ENCODE data around the gene GPR107.
"Not testable (repeated sequence)": the region's sequence is repeated elsewhere in the genome, so short reads cannot be mapped to it uniquely, and the experiment has no call there.

Gene GPR107

GRCh38 chr9:130053504-130054324 is at the start of gene GPR107:
Gene GPR107 (plus strand): TSS chr9:130053906. CDS start chr9:130053933, 27 bp downstream.
- DNase-seq: peak; percentile 88 to 90

- DNase-seq: peak in 1 of 2 experiments; percentile 9
These were observed 49.7 kb upstream of the GPR107 start for GRCh38 chr9:130003943-130004552.

GRCh38 chr9:130006952-130007351 is 46.8 kb upstream of the GPR107 start:
- DNase-seq: peak in 1 of 2 experiments; percentile 9

GRCh38 chr9:130008538-130008937 is 45.2 kb upstream of the GPR107 start:
- DNase-seq: peak in 1 of 2 experiments; percentile 20

- DNase-seq: peak; percentile 15 to 18
These were observed 44.2 kb upstream of the GPR107 start for GRCh38 chr9:130009546-130009945.

- peak; percentile 44 to 54 for DNase-seq
These were observed 43.3 kb upstream of the GPR107 start for GRCh38 chr9:130010151-130010988.

GRCh38 chr9:130013326-130013725 is 40.4 kb upstream of the GPR107 start:
- peak in 1 of 2 experiments; percentile 11 for DNase-seq

GRCh38 chr9:130015353-130016019 is 38.2 kb upstream of the GPR107 start:
- DNase-seq: no peak

GRCh38 chr9:130017076-130017475 is 36.6 kb upstream of the GPR107 start:
- DNase-seq: no peak

GRCh38 chr9:130017510-130017909 is 36.2 kb upstream of the GPR107 start:
- peak in 1 of 2 experiments; percentile 22 for DNase-seq

GRCh38 chr9:130018265-130018664 is 35.4 kb upstream of the GPR107 start:
- DNase-seq: peak in 1 of 2 experiments; percentile 42

GRCh38 chr9:130020618-130021017 is 33.1 kb upstream of the GPR107 start:
- DNase-seq: no peak

- no peak for DNase-seq
These were observed 32.6 kb upstream of the GPR107 start for GRCh38 chr9:130021123-130021522.

GRCh38 chr9:130021842-130022241 is 31.9 kb upstream of the GPR107 start:
- DNase-seq: not testable (repeated sequence)

GRCh38 chr9:130022566-130023143 is 31.1 kb upstream of the GPR107 start:
- no peak for DNase-seq

GRCh38 chr9:130023144-130023787 is 30.4 kb upstream of the GPR107 start:
- DNase-seq: no peak

GRCh38 chr9:130023994-130024596 is 29.6 kb upstream of the GPR107 start:
- DNase-seq: peak in 1 of 2 experiments; percentile 22

- DNase-seq: no peak
These were observed 29.1 kb upstream of the GPR107 start for GRCh38 chr9:130024597-130024994.

GRCh38 chr9:130026583-130027340 is 26.9 kb upstream of the GPR107 start:
- DNase-seq: peak in 1 of 2 experiments; percentile 35
